Muscle of leg (tissue), 11 donors: ENCODE data around the gene TOP2B. TPM values are rescaled to one million over a fixed set of nuclear protein-coding genes. Genes with fewer than 3 reads are reported as not detected.

ENCODE experiments used
- DNase-seq: peaks from one replicate; pipeline ENCODE4 v3.0.0; 2013
- H3K27ac ChIP-seq: one replicate; pipeline ENCODE4 v1.5.1; 2013; ENCODE audit warnings: mild to moderate bottlenecking, low read length, control low read depth
- H3K27me3 ChIP-seq: one replicate; pipeline ENCODE4 v1.6.1; 2013; ENCODE audit warnings: low read length; ENCODE audit not compliant: control insufficient read depth, insufficient read depth
- H3K36me3 ChIP-seq: one replicate; pipeline ENCODE4 v1.6.1; 2013; ENCODE audit warnings: low read length; ENCODE audit not compliant: control insufficient read depth, insufficient read depth
- H3K4me1 ChIP-seq: one replicate; pipeline ENCODE4 v1.6.1; 2013; ENCODE audit warnings: low read length; ENCODE audit not compliant: control insufficient read depth, insufficient read depth
- H3K4me3 ChIP-seq: one replicate; pipeline ENCODE4 v1.5.1; 2013; ENCODE audit warnings: low read length, control low read depth
- H3K9me3 ChIP-seq: replicated peaks from 2 replicates; pipeline ENCODE4 v1.6.1; 2013; ENCODE audit warnings: low read depth, low read length; ENCODE audit not compliant: control insufficient read depth
- WGBS: methylation state at CpG from one replicate; pipeline ENCODE4 v1.1.5; 2013; ENCODE audit warnings: missing lambda C conversion rate; ENCODE audit not compliant: insufficient coverage; 5-methylcytosine and 5-hydroxymethylcytosine counted together
- polyA plus RNA-seq, 8 donors: library from polyadenylated mRNA; unstranded; fragments of 120-200 nt; gene quantifications; one replicate each; pipeline versions ENCODE4 v1.2.1 to v1.2.3, GENCODE V29; 2013; ENCODE audit warnings: inconsistent platforms in 1 of 8, low replicate concordance in 1 of 8; ENCODE audit not compliant: insufficient read length in 8 of 8, insufficient read depth in 1 of 8
- total RNA-seq: library from RNA; stranded (reverse); fragments of 120-200 nt; gene quantifications from one replicate; pipeline ENCODE4 v1.2.4, GENCODE V29; 2013

TOP2B gene
- total and polyA plus RNA-seq, 9 donors: 110 to 162 (median 126) TPM

DNA sequence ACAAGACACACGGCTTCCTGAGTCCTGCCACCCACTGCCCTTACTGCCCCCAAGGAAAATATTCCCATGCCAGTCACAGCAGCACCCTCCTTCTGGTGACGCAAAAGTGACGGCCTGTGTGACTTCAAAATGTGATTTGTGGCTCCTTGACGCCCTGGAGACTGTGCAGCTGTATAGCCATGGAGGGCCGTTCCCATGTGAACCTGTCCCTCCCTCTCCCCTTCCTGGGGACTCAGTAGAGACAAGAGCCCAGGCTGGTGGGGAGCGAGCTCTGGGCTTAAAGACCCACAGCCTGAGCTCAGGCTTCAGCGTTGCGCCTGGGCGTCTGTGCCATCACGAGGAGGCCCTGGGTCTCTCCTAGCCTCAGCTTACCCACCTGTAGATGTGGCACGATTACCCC is 78.2 kb downstream of the TOP2B start:
- no peaks in the 10 kb centered on the region for H3K27me3 ChIP-seq
- H3K4me3 ChIP-seq: no peak overlapping the region
- no peak for DNase-seq
- H3K9me3 ChIP-seq: peaks cover 3% of the 10 kb centered on the region
- no peak overlapping the region for H3K27ac ChIP-seq
- H3K4me1 ChIP-seq: no peaks in the 10 kb centered on the region
- WGBS: 78% methylated on average over 10 of the region's 11 CpGs
- peaks cover 16% of the 10 kb centered on the region for H3K36me3 ChIP-seq

DNA sequence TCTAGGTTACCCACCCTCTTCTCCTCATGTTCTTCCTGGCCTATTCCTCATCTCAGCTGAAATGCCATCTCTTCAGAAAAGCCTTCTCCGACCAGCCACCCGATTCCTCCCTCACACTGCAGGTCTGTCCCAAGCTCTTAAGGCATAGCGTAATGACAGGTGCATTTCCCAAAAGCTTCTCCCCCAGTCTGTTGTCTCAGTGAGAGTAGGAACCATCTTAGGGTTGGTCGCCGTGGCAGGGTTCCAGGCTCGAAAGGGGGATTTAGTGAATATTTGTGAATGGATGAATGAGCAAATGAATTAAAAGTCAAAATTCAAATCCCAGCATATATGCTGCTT is 78.6 kb downstream of the TOP2B start:
- H3K36me3 ChIP-seq: peaks cover 16% of the 10 kb centered on the region
- WGBS: no CpG with 5 or more reads among the region's 6 CpGs
- no peak overlapping the region for H3K27ac ChIP-seq

DNA sequence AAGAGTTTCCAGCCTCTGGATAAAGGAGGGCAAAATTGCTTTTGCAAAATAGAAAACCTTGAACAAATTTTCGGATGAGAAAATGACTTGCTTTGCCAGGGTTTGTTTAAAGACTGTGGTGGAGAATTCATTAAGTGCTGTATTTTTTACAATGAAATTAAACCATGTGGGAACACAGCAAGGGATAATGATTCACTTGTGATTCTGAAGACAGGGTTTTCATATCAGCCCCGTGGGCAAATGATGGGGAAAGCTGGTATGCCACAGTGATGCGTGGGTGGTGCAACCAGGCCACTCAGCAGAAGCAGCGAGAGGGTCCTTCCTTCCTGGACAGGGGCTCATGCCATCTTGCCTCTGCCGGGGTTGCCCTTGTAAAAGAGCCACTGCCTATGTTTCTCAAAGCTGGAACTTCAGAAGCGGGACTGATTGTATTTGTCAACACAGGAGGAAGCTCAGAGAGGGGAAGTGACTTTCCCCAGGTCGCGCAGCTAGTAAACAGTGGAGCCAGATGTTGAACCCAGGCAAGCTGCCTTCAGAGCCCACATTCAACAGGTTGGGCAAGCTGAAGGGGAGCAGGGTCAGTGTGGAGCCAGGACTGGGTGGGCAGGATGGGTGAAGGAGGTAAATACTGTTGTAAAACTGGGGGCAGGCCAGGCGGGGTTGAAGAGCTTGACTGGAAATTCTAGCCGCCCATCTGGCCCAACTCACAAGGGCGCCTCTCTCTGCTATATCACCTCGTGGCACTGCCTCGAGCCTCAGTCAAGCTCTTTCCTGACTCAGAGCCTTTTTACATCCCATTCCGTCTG is 79.1 kb downstream of the TOP2B start:
- Histone ChIP-seq H3K4me1 (no peaks in the 10 kb centered on the region), H3K27ac (no peak overlapping the region), H3K9me3 (peaks cover 3% of the 10 kb centered on the region), H3K36me3 (peaks cover 17% of the 10 kb centered on the region), H3K27me3 (no peaks in the 10 kb centered on the region), H3K4me3 (no peak overlapping the region)
- WGBS: 85% methylated on average over 12 of the region's 14 CpGs
- DNase-seq: no peak

More for the DNA sequence above, 78.6 kb downstream of the TOP2B start:
- DNase-seq: no peak
- Histone ChIP-seq H3K27me3 (no peaks in the 10 kb centered on the region), H3K9me3 (peaks cover 3% of the 10 kb centered on the region), H3K4me3 (no peak overlapping the region), H3K4me1 (no peaks in the 10 kb centered on the region)

DNA sequence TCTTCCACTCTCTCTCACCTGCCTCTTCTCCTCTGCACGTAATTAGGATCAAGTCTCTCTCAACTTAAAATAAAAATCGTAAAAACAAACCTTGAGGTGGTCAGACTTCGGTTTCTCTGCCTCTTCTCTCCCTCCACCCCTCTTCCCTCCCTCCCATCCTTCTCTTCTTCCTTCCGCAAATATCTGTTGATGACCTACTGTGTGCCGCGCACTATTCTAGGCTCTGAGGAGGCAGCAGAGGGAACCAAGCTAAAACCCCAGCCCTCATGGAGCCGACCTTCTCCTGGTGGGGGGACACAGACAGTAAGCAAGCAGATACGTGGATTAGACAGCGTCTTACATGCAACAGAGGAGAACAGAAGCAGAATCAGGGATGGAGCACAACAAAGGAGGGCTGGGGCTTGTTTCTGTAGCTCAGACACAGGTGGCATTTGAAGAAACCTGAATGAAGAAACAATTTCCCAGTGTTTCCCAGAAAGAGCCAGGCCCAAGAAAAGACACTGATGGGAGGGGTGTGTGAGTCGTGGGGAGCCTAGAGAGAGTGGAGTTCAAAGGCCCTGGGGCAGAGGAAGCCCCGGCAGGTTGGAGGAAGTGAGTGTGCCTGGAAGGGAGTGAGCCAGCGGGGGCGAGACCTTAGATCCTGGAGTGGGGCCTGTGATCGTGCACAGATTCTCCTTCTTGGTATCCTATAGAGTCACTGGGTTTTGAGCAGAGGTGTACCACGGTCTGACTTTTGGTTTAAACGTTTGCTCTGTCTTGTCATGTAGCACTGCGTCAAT is 80.5 kb downstream of the TOP2B start:
- Histone ChIP-seq H3K4me1 (no peaks in the 10 kb centered on the region), H3K27ac (no peak overlapping the region), H3K4me3 (no peak overlapping the region), H3K36me3 (peaks cover 17% of the 10 kb centered on the region), H3K9me3 (peaks cover 3% of the 10 kb centered on the region), H3K27me3 (no peaks in the 10 kb centered on the region)
- no peak for DNase-seq
- 79% methylated on average over 16 of the region's 17 CpGs for WGBS

DNA sequence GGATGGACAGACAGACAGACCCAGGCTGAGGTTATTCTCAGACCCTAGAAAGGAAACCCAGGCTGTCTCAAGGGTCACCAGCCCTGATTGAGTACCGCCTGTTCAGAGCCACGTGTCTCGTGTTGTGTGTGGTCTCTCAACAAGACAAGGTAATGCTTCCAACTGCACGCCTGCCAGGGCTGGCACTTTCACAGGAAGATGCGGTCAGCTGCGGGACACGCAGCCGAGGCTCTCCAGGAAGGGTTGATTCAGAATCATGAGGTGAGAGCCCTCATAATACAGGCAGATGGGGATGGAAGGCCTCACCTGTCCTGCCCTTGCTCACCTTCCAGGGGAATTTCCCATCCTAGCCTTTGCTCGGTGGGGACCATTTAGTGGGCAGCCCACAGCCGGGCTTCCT is 81.4 kb downstream of the TOP2B start:
- Histone ChIP-seq H3K4me1 (no peaks in the 10 kb centered on the region), H3K27ac (no peak overlapping the region), H3K9me3 (peaks cover 3% of the 10 kb centered on the region), H3K4me3 (no peak overlapping the region), H3K27me3 (no peaks in the 10 kb centered on the region), H3K36me3 (peaks cover 17% of the 10 kb centered on the region)
- DNase-seq: no peak
- WGBS: 78% methylated on average over 5 of the region's 10 CpGs

DNA sequence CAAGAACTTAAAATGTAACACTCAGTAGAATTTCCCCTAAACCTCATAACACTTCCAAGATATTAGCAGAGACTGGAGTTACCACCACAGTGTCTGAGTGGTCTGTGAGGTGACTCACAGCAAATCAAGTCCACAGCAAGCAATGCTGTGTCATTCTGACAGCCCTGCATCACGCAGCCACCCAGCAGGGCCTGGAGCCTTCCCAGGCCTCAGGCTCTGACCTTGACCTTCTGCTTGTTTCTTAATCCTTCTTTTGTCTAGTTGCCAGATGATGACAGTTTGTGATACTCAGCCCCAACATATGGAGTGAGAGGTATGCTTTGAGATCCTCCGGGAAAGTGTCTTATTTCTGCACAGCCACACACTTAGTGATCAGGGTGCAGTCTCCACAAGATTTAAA is 82.5 kb downstream of the TOP2B start:
- no peak overlapping the region for H3K4me3 ChIP-seq
- no peak for DNase-seq
- peaks cover 17% of the 10 kb centered on the region for H3K36me3 ChIP-seq
- WGBS: 57% methylated on average over 1 of the region's 2 CpGs
- H3K4me1 ChIP-seq: no peaks in the 10 kb centered on the region
- H3K9me3 ChIP-seq: peaks cover 3% of the 10 kb centered on the region
- H3K27ac ChIP-seq: no peak overlapping the region
- H3K27me3 ChIP-seq: no peaks in the 10 kb centered on the region

DNA sequence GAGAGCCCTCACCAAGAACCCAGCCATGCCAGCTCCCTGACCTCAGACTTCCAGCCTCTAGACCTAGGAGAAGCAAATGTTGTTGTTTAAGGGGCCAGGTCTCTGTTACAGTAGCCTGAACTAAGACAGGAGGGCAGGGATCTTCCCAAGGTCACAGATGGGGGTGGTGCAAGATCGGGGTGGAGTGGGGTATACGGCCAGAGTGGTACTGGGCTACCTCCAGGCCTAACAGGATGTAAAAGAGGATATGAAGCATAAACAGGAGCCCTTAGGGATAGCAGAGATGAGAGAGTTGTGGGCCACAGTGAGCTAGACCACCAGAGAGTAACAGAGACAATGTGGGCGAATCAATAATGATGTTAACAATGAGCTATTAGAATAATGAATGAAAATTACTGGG is 82.9 kb downstream of the TOP2B start:
- whole genome bisulfite sequencing: 96% methylated on average over 2 of the region's 3 CpGs
- no peak for DNase-seq
- no peak overlapping the region for H3K27ac ChIP-seq
- H3K36me3 ChIP-seq: peaks cover 17% of the 10 kb centered on the region
- no peaks in the 10 kb centered on the region for H3K27me3 ChIP-seq
- H3K9me3 ChIP-seq: peaks cover 3% of the 10 kb centered on the region
- no peak overlapping the region for H3K4me3 ChIP-seq
- H3K4me1 ChIP-seq: peaks cover under 1% of the 10 kb centered on the region

DNA sequence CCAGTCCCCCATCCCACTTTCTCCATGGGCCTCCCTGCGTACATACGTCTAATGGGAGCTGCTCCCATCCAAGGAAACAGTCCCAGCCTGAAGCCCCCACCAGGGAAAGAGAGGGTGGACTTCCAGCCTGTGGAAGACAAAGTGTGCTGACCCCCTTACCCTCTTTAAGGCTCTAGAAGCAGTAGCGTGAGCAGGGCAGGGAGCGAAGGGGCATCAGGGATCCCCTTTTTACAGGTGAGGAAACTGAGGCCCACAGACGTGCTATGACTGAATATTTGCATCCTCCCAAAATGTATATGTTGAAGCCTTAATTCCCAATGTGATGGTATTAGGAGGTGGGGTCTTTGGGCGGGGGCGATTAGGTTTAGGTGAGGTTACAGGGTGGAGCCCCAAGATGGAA is 83.4 kb downstream of the TOP2B start:
- Histone ChIP-seq H3K36me3 (peaks cover 17% of the 10 kb centered on the region), H3K4me3 (no peak overlapping the region), H3K27me3 (no peaks in the 10 kb centered on the region), H3K27ac (no peak overlapping the region), H3K4me1 (peaks cover 4% of the 10 kb centered on the region), H3K9me3 (peaks cover 3% of the 10 kb centered on the region)
- 100% methylated on average over 1 of the region's 7 CpGs for WGBS
- no peak for DNase-seq

DNA sequence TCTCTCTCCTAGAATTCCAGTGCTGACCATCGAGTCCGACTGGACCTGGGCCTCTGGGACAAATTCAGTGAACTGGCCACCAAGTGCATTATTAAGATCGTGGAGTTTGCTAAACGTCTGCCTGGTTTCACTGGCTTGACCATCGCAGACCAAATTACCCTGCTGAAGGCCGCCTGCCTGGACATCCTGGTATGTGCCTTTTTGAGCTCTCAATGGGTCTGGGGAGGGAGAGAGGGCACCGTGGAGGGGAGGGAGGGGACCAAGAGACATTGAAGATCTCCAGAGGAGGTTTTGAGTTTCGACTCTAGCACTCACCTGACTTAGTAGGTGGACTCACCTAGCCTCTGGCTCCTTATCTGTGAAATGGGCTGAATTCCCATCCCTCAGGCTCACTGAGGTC is 84.2 kb downstream of the TOP2B start:
- peaks cover 17% of the 10 kb centered on the region for H3K36me3 ChIP-seq
- peaks cover 3% of the 10 kb centered on the region for H3K9me3 ChIP-seq
- H3K27me3 ChIP-seq: no peaks in the 10 kb centered on the region
- peaks cover 5% of the 10 kb centered on the region for H3K4me1 ChIP-seq
- H3K27ac ChIP-seq: no peak overlapping the region
- 72% methylated on average over 6 of the region's 8 CpGs for WGBS
- no peak overlapping the region for H3K4me3 ChIP-seq
- DNase-seq: no peak

DNA sequence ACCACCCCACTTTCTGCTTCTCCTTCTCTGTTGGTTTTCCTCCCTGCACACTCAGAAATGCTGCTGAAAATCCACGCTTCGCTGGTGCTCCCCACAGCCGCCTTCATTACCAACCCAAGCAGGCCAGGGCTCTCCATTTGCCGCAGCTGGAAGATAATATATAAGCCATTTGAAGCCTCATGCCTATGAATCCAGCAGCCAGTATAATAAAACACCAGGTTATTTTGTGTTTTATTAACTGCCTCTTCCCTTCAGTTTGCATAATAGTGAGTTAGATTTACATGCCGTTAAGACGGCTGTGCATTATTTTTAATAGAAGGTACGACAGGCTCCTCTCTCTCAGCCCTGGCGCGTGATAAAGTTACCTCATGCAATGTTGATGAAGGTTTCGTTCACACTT is 86.6 kb downstream of the TOP2B start:
- Histone ChIP-seq H3K4me1 (peaks cover 14% of the 10 kb centered on the region), H3K9me3 (peaks cover 3% of the 10 kb centered on the region), H3K27me3 (no peaks in the 10 kb centered on the region), H3K27ac (no peak overlapping the region), H3K4me3 (no peak overlapping the region), H3K36me3 (peaks cover 14% of the 10 kb centered on the region)
- no CpG with 5 or more reads among the region's 10 CpGs for WGBS
- no peak for DNase-seq
